GM12875 (cell line): Measurements from ENCODE around the gene SMIM45.

Experiments used
- H3K4me3 ChIP-seq: one replicate; pipeline ENCODE4 v1.5.1; 2011; ENCODE audit warnings: low read depth, low read length, control low read depth
- CTCF ChIP-seq: IDR thresholded peaks from 2 replicates; pipeline ENCODE4 v1.5.1; 2011; ENCODE audit warnings: low read depth, mild to moderate bottlenecking, control low read depth, inconsistent platforms, low read length, moderate library complexity, borderline replicate concordance; ENCODE audit not compliant: insufficient read depth

SMIM45 gene

GRCh38 chr22:41983513-41984405 is 31.8 kb downstream of the SMIM45 start:
- TF ChIP-seq CTCF, result no peak
- no peak overlapping the region for H3K4me3 ChIP-seq

- H3K4me3 ChIP-seq, result no peak overlapping the region
- no peak for TF ChIP-seq CTCF
These were observed 35.3 kb downstream of the SMIM45 start for GRCh38 chr22:41987276-41987675.

GRCh38 chr22:41989246-41989645 is 37.3 kb downstream of the SMIM45 start:
- H3K4me3 ChIP-seq, result no peak overlapping the region
- TF ChIP-seq CTCF, result no peak

GRCh38 chr22:41991111-41991510 is 39.2 kb downstream of the SMIM45 start:
- TF ChIP-seq CTCF, result no peak
- H3K4me3 ChIP-seq, result no peak overlapping the region

GRCh38 chr22:41992496-41992895 is 40.5 kb downstream of the SMIM45 start:
- no peak for TF ChIP-seq CTCF
- H3K4me3 ChIP-seq, result no peak overlapping the region

GRCh38 chr22:41995211-41995610 is 43.3 kb downstream of the SMIM45 start:
- no peak for TF ChIP-seq CTCF

GRCh38 chr22:41996826-41997225 is 44.9 kb downstream of the SMIM45 start:
- H3K4me3 ChIP-seq, result no peak overlapping the region
- no peak for TF ChIP-seq CTCF

More at GRCh38 chr22:41995211-41995610, 43.3 kb downstream of the SMIM45 start:
- no peak overlapping the region for H3K4me3 ChIP-seq
